ENCODE measurements around the gene HK3.

The HK3 gene

DNA sequence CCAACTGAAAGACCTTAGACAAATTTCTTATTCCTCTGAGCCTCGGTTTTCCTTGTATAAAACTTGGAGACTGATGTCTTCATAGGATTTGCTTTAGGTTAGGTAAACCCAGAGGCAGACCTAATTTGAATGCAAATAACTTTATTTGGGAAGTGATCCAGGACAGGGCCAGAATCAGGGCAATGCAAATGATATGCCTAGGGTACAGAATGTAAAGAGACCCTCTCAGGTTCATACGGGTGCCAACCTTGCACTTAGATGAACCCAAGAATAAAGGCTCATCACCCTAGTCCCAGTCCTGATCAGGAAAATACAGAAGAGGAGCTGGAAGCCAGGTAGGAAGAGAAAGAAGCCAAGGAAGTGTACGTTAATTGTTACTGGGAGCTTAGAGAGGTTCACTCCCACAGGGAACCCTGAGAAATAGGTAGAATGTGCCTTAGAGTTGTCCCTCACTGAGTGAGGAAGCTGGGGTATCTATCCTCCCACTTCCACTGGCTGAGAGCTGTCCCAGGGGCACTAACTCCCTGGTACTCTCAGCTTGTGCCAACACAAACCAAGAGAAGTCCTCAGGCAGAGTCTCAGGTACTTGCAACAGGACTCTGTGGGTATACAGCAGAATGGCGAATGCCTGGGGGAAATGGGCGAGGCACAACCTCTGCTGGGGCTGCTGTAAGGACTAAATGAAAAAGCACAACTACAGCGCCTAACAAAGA, 3.1 kb upstream of the HK3 start:
- DNase-seq, result no peak

DNA sequence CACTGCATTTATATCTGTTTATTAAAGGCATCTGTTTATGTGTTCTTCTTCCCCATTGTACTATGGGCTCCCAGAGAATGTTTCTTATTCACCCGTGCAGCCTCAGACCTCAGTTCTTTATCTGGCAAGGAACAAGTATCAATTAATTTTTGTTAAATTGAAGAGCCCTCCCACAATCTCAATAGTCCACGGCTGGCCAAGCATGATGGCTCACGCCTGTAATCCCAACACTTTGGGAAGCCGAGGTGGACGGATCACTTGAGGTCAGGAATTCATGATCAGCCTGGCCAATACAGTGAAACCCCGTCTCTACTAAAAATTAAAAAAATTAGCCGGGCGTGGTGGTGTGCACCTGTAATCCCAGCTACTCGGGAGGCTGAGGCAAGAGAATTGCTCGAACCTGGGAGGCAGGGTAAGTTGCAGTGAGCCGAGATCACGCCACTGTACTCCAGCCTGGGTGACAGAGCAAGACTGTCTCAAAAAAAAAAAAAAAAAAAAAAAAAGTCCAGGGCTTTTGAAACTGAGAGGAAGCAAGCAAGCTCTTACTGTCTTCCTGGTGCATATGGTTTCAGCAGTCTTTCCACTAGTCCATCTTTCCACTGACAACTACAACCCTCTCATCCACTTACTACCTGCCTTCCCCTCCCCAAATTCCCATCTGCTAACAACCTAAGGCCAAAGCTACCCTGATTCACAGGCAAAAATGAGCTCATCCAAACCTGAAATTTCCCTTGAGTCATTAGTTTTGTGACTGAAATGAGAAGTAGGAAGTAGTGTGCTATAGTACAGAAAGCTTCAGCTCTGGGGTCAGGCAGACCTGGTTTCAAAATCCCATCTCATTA, 2.3 kb upstream of the HK3 start:
- no peak for DNase-seq

DNA sequence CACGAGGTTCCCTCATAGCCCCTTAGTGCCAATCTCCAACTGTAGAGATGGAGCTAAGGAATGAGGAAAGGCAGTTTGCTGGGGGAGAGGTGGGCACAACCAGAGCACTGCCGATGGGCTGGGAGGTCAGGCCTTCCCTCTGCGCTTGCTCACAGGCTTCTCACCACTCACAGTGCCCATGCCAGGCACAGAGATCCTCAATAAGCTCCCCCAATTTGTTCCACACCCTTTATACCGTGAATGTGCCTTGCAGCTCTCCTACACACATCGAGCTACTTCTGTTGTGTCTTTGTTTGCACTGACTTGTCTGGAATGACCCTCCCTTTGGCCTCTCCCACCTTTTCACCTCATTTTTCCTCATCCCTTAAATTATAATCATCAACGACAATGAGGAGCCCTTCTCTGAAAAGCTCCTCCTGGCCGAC, 1.6 kb upstream of the HK3 start:
- no peak for DNase-seq

DNA sequence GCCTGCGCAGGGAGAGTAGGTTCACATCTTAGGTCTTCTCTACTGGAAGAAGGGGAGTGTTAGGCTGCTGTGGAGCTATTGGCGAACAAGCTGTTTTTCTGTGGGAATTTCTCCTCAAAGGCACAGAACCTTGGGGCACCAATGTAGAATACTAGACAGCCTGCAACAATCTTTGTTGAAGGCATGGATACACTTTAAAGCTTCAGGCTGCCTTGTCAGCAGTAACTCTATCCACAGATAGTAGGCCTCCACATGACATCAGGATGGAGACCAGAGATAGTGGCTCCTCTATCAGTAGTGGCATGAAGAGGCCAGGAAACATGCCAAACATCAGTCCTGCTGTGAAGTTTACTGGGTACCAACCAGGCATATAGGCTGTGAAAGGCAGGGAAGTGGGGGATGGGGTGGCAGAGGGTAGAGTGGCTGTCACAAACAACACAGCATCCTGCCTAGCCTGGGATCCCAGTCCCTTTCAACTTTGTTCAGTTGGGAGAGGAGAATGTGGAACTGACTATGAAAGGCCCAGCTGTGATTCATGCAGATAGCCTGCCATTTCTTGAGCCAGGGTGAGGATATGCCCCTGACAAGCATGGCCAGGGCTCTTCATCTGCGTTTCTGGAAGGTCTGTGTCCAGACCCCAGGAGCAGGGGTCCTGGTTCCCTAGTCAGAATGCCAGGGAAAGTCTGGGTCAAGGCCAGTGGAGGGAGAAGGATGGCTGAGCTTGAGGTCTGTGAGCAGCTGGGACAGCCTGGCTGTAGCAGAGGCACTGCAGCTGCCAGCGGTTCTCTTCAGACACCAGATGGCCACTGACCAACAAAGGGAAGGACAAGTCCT, 1.0 kb upstream of the HK3 start:
- no peak for DNase-seq

DNA sequence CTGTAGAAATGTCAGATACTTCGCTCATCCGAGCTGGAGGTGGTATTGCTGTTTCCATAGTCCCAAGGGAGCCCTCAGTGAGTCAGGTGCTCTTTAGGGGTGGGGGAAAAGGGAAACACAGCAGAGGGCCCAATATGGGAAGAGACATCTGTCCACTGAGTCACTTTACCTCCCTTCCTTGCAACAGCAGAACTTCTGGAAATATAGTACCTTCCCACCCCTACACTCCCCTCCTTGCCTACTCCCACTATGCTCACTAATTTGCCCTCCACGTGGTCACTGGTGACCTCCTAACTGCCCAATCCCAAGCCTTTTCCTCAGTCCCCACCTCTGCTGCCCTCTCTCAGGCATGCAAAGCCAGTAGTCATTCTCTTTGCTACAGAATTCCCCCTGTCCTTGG, 1.9 kb downstream of the HK3 start:
- DNase-seq, result no peak

DNA sequence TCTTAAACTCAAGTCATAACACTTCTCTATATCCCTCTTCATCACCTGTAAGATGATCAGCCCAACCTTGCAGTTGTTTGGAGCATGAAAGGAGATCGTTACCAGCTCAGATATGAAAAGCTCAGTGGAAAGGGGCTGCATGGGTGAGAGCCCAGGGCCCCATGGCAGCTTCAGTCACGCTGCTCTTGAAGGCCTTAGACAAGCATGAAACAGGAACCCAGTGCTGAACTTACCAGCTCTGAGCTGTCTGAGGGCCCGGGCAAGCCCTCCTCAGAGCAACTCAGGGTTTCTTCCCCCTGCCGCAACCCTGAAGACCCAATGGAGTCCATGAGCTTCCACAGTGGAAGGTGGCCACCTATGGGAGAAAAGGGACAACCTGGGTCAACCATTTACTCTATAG, 3.3 kb downstream of the HK3 start:
- DNase-seq, result no peak

DNA sequence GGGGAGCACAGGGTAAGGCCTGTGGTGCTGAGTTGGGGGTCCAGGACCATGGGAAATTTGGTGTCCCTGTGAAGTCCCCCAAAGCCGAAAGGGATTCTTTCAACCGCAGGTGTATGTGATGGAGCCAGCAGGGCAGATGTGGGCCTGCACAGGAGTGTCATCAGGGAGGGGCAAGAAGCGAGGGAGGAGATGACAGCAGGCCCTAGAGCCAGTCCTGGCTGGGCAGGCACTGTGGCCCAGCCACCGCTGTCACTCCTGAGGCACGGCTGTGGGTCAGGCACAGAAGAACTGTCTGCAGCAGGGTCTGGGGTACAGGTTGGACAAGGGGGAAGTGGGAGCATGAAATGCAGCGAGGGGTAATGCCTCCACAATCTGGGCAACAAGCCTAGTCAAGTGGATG, 4.8 kb downstream of the HK3 start:
- DNase-seq, result no peak

DNA sequence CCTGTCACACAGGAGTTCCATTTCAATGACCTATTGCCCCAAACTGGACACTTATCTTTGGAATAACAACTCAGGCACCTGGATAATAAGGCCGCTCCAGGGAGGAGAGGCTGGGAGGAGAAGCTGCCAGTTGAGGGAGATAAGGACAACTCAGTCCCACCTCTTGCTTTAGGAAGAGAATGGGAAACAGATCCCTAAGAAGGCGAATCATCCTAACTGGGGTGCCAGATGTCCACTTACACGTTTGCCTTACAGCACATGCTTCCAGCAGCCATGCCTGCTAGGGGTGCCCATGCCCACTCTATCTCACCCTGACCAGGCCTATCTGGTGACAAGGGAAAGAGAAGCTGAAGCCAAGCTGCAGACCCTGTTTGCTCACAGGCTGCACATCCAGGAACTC, 6.5 kb downstream of the HK3 start:
- DNase-seq, result no peak

DNA sequence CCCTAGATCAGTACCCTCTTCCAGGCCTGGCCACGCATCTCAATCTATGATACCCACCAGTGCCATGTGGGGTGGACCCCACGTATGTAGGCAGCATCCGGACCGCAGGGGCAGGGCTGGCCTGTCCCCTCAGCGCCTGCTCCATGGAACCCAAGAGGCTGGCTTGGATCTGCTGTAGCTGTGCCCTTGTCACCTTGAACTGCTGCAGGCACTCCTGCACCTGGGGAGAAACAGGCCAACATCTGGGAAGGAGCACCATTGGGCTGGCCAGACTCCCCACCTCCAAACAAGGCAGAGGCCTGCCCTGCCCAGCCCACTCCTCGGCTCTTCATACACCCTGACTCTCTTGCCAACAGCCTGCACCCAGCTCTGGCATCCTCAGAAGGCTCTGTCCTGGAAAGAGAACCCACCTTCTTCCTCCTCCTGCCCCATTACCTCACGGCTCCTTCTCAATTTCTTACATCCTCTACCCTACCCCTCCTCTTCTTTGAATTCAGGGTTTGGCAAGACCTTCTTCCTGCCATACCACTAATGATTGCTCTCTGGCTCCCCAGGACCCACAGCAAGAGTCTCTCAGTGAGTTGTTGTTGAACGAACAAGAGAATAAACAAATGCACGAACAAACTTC, 7.7 kb downstream of the HK3 start:
- peak; percentile 10 for DNase-seq

DNA sequence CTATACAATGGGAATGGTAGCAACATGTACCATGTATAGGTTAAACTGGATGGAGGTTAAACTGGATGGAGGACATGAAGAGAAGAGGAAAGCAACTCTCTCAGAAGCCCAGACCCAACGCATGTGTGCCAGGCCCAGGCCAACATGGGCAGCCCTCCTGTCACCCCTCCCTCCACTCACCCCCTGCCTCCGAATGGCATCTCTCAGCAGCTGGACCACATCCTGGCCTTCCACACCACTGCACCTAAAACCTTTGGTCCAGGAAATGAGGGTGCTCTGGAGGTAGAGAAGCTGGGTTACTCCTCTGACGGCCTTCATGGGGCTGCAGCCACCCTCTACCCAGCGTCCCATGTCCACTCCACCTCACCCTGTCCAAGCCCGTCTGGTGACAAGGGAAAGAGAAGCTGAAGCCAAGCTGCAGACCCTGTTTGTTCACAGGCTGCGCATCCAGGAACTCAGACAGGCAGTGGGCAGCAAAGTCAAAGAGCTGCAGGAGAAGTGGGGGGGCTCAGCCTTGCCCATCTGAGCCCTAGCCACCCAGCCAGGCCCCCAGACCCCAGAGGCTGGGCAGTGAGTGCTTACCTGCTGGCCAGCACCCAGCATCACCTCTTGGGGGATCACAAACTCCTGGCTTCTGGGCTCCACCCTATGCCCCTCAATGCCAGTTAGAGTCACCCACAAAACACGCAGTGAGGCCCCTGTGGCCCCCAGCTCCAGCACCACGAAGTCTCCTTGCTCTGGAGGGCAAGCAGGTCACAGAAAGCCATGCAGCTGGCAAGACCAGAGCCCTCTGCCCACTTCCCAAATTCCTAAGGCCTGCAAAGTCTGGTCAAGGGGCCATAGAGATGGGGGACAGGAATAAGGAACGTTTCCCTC, 8.5 kb downstream of the HK3 start:
- peak; percentile 17 for DNase-seq

DNA sequence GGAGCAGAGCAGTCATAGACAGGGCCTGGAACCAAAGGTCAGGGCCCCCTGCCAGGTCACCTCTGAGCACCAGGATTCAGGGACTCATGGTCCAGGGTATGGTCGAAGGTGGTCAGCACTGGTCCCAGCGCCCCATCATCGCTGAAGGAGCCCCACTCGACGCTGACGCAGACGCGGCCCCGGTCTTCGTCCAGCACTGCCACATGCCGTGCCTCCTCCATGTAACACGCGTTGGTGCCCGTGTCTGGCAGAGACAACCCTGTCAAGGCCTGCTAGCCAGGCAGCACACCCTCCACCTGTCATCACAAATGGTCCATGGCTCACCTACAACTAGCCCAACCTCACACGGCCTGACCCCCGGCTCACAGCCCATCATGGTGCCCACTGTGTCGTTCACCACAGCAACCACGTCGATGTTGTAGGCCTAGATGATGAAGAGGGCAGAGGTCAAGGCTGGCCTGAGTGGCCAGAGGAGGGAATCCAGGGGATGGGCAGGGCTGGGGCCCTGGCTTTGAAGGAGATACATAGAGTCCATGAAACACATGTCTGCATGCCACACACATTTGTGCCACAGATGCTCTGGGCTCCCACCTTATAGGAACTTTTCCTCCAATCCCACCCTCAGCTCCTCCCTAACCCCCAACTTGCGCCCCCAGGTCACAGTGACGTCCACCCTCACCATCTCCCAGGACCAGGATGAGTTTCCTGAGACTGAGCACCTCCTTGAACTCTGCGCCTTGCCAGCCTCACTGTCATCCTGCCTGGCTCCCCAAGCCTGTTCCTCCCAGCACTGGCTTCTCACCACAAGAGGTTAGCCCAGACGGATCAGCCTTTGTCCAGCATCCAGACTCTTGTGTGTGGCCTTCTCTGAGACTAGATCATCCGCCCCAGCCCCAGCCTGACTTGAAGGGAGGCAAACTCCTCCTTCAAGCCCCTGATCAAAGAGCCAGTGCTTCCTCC, 9.5 kb downstream of the HK3 start:
- DNase-seq, result peak; percentile 22

DNA sequence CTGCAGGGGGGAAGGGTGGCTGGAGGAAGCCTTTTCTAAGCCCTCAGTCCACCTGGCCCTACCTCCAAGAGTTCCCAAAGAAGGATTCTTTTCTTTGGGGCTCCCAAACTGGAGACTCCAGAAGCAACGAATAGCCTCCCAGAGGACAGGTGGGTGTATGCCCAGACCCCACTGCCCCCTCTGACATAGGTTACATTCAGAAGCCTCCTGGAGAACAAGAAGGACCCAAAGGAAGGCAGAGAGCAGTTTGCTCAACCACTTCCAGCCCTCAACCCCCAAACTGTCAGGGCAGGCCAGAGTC, 10.3 kb downstream of the HK3 start:
- no peak for DNase-seq

DNA sequence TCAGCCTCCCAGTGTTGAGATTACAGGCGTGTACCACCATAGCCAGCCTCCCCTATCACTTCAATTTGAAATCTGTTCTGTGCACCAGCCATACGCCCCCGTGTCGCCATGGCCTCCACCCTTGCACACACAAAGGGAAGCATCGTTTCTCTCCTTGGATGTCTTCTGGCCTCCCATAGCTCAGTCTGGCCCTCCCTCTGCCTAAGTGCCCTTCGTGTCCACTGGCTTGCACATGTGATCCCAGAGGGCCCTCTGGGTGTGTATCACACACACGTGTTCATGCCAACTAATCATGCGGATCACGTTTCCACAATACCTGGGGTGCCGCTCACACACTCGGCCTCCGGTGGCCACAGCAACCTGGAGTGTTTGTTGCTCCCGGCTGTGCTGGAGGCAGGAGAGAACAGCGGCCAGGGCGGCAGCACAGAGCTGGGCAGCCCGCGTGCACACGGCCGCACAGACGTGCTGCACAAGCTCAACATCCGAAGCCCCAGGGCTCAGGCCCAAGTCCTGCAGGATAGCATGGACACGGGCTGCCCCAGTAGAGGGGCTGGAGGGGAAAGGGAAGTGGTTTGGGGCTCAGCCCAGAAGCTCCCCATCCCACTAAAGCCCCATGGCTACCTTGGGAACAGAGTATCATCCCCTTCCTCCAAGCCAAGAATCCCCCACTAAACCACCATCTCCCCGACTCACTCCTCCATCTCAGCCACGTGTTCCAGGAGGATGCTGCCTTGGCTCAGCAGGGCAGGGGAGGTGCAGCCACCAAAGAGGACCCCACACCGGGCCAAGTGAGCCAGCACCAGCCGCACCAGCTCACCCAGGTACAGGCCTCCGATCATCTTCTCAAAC, 10.9 kb downstream of the HK3 start:
- DNase-seq, result peak; percentile 18

DNA sequence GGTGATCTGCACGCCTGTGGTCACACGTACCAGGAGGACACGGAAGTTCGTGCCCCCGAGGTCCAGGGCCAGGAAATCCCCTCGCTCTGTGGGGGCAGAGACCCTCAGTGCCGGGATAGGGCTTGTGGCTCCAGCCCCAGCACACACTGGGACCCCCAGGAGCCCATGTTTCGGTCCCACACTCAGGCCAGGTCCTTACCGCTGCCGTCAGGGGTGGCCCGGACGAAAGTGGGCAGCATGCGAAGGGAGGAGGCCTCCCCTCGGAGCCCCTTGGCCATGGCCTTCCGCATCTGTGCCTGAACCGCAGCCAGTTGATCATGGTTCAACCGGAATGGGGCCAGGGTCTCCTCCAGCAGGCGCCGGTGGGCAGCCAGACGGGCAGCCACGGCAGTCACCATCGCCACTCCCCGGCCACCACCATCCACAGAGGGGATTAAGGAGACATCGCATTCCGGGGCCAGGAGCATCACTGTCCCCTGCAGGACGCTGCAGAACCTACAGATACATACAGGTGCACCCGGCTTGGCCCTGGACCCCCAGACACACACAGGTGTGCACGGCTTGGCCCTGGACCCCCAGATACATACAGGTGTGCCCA, 11.8 kb downstream of the HK3 start:
- DNase-seq, result peak; percentile 11

DNA sequence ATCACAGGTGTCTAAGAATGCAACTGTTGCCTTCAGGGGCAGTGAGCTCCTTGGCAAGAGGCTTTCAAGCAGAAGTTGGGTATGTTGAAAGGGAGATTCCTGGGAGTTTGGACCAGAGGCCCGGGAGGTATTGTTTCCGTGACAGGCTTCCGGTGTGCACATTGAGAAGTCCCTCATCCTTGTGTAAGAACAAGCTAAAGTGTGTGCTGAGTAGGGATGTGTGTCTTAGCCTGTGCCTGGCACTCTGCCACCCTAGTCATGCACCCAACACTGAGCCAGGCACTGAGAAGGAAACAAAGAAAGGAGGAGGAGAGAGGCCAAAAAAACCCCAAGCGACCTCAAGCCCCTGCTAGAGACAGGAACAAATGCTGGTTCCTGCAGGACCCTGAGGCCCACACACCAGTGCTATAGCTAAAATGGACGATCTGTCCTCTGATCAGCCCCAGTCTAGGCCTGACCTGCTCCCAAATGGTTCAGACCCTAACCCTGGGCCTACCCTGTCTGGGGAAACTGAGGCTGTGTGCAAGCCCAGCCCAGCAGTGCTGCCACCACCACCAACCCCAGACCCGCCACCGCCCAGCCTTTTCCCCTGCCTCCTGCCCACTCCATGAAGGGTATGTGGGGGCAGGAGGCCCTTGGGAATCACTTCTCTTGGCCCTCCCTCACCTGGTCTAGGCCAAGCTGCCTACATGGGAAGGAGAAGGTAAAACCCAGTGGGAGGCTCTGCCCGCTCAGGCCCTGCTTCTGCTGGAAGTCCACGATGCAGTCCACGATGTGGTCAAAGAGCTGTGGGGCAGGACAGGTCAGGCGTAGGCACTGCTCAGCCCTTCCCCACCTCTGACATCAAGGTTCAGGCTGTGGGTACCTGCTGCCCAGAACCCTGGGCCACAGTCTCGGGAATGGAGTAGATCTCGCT, 12.6 kb downstream of the HK3 start:
- peak; percentile 18 for DNase-seq

DNA sequence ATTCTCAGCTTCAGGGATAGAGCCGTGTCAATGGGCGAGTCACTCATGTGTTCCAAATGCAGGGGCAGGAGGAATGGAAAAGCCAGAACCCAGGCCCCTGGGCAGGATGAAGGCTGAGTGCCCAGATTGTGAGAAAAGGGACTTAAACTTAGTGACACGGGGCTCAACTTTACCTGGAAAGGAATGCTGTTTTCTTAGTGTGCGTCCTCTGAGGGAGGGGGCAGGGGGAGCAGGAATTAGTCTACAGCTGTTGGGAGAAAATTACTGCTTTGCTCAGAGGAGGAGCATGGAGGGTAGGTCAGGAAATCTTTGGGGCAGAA, 14.6 kb downstream of the HK3 start:
- peak; percentile 10 for DNase-seq

DNA sequence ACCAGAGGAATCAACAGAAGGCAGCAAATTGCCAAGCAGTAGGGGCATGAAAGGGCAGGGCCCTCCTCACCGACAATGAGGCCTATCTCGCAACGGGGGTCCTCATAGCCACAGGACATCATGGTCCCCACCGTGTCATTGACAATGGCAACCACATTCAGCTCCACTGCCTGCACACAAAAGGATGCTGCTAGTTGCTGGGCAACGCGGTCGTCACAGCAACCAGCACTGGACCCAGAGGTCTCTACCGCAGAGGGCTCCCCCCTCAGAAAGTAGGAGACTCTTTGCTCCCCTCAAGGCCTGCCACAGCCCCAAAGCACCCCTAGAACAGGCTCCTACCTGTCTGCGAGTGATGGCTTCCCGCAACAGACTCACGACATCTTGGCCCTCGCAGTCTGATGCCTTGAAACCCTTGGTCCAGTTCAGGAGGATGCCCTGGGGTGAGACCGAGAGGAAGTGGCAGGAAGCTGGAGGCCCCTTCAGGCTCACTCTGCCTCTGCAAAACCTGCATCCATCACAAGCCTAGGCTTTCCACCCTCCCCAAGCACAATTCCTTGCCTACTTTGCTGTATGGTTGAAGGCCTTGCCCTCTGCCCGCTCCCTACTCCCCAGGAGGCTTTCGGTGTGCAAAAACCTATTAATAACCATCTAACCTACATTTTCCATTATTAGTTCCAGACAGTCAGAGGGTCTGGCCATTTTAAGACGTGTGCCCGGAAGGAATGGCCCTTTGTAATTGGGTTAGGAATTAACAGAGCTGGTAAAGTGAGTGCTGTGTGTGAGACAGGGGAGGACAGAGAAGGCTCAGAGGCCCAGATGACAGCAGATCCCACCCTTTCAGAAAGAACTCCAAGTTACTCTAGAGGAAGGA, 15.2 kb downstream of the HK3 start:
- DNase-seq, result no peak

DNA sequence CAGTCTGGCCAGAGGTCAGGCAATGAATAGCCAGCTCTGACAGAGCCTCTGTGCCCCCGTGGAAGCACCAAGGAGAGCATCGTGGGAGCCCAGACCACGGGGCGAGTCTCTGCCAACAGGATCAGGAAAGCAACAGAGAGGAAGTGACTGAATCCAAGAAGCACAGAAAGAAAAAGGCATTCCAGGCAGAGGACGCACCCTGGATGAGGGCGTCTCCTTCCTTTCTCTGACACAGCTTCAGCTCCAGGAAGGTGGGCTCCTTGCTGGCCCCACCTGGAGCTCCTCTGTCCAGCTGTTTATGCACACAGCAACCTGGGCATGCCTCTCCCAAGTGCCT, 16.6 kb downstream of the HK3 start:
- no peak for DNase-seq

Data from left hindlimb (tissue), 1 donor.